K562 (cell line): ENCODE data around the gene AFF3. TPM values are rescaled to one million over a fixed set of nuclear protein-coding genes. Genes with fewer than 3 reads are reported as not detected.

ENCODE experiments used
- C11orf30 ChIP-seq: fragments of 450-650 bp; IDR thresholded peaks from 2 replicates; pipeline ENCODE4 v1.6.1; 2016; ENCODE audit warnings: low read depth, mild to moderate bottlenecking
- CTBP1 ChIP-seq: fragments of 450-650 bp; IDR thresholded peaks from 2 replicates; pipeline ENCODE4 v1.6.1; 2016; ENCODE audit warnings: borderline replicate concordance
- FOXM1 ChIP-seq, 2 experiments: fragments of 450-650 bp in 1 of 2; sonication (generic) in 1 of 2; formaldehyde crosslinking in 1 of 2; IDR thresholded peaks; 2 replicates each; pipeline versions ENCODE4 v1.6.1 to v1.9.0; 2017 to 2022; ENCODE audit warnings: low read depth in 2 of 2, mild to moderate bottlenecking in 2 of 2, missing genetic modification reagents in 1 of 2, moderate library complexity in 1 of 2
- HMG20B ChIP-seq: fragments of 250-450 bp; sonication (Bioruptor Pico); IDR thresholded peaks from 2 replicates; pipeline ENCODE4 v1.5.0; 2021; ENCODE audit warnings: mild to moderate bottlenecking
- MAFF ChIP-seq: IDR thresholded peaks from 2 replicates; pipeline ENCODE4 v1.6.1; 2012; ENCODE audit warnings: low read length, improper control_type of control experiment
- ZKSCAN1 ChIP-seq: fragments of 150-350 bp; IDR thresholded peaks from 2 replicates; pipeline ENCODE4 v1.6.1; 2016; ENCODE audit warnings: low read depth, low read length
- ZNF561 ChIP-seq: fragments of 450-650 bp; formaldehyde crosslinking; conservative IDR thresholded peaks from 2 replicates; pipeline ENCODE4 v1.4.0; 2020; ENCODE audit warnings: mild to moderate bottlenecking, moderate library complexity
- ZNF830 ChIP-seq: fragments of 250-450 bp; sonication (Bioruptor Pico); IDR thresholded peaks from 2 replicates; pipeline ENCODE4 v1.5.0; 2021; ENCODE audit warnings: mild to moderate bottlenecking
- polyA plus RNA-seq, 8 experiments: library from polyadenylated mRNA; depleted of rRNA in 4 of 8; stranded (reverse) in 5 of 8; unstranded in 3 of 8; fragments of >200 nt; fragmentation: Nextera tagmentation in 2 of 8; fragmentation: Illumina TruSeq in 1 of 8; extraction: Ambion mirVana in 2 of 8; extraction: Trizol in 1 of 8; gene quantifications; 2 replicates each; pipeline versions ENCODE4 v1.2.1 to v1.2.3, GENCODE V29; 2011 to 2014; ENCODE audit warnings: inconsistent platforms in 1 of 8, missing spikeins in 1 of 8
- total RNA-seq, 7 experiments: library from RNA; depleted of rRNA in 6 of 7; stranded (reverse); fragments of >200 nt in 6 of 7; fragmentation: Illumina TruSeq in 2 of 7; extraction: Trizol in 2 of 7; gene quantifications; 2 replicates each; pipeline versions ENCODE4 v1.2.1 to v1.2.3, GENCODE V29; 2011 to 2021; ENCODE audit warnings: low replicate concordance in 1 of 7
- TF ChIP-seq, protein P1 (sequence below): fragments of 450-650 bp; IDR thresholded peaks from 2 replicates; pipeline ENCODE4 v1.6.1; 2016; ENCODE audit warnings: low read depth

The AFF3 gene
- total and polyA plus RNA-seq, 9 of the 15 experiments (the other 6 are each of a cell fraction or from before 2014, with no cell fraction given), result 0.02 to 0.11 TPM; not detected in 7

GRCh38 chr2:100121124-100121718, 21.2 kb downstream of the AFF3 start (continued):
- TF ChIP-seq, protein P1, sequence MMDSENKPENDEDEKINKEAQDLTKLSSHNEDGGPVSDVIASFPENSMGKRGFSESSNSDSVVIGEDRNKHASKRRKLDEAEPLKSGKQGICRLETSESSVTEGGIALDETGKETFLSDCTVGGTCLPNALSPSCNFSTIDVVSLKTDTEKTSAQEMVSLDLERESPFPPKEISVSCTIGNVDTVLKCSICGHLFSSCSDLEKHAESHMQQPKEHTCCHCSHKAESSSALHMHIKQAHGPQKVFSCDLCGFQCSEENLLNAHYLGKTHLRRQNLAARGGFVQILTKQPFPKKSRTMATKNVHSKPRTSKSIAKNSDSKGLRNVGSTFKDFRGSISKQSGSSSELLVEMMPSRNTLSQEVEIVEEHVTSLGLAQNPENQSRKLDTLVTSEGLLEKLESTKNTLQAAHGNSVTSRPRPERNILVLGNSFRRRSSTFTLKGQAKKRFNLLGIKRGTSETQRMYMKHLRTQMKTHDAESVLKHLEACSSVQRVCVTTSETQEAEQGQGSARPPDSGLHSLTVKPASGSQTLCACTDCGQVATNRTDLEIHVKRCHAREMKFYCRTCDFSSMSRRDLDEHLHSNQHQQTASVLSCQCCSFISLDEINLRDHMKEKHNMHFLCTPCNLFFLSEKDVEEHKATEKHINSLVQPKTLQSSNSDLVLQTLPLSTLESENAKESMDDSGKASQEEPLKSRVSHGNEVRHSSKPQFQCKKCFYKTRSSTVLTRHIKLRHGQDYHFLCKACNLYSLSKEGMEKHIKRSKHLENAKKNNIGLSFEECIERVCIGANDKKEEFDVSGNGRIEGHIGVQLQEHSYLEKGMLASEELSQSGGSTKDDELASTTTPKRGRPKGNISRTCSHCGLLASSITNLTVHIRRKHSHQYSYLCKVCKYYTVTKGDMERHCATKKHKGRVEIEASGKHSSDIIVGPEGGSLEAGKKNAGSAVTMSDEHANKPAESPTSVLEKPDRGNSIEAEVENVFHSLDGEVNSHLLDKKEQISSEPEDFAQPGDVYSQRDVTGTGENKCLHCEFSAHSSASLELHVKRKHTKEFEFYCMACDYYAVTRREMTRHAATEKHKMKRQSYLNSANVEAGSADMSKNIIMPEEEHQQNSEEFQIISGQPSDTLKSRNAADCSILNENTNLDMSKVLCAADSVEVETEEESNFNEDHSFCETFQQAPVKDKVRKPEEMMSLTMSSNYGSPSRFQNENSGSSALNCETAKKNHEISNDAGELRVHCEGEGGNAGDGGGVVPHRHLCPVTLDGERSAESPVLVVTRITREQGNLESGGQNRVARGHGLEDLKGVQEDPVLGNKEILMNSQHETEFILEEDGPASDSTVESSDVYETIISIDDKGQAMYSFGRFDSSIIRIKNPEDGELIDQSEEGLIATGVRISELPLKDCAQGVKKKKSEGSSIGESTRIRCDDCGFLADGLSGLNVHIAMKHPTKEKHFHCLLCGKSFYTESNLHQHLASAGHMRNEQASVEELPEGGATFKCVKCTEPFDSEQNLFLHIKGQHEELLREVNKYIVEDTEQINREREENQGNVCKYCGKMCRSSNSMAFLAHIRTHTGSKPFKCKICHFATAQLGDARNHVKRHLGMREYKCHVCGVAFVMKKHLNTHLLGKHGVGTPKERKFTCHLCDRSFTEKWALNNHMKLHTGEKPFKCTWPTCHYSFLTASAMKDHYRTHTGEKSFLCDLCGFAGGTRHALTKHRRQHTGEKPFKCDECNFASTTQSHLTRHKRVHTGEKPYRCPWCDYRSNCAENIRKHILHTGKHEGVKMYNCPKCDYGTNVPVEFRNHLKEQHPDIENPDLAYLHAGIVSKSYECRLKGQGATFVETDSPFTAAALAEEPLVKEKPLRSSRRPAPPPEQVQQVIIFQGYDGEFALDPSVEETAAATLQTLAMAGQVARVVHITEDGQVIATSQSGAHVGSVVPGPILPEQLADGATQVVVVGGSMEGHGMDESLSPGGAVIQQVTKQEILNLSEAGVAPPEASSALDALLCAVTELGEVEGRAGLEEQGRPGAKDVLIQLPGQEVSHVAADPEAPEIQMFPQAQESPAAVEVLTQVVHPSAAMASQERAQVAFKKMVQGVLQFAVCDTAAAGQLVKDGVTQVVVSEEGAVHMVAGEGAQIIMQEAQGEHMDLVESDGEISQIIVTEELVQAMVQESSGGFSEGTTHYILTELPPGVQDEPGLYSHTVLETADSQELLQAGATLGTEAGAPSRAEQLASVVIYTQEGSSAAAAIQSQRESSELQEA, result no peak
- no peak for TF ChIP-seq ZNF561 (CRISPR knock-in tag)
- no peak for TF ChIP-seq FOXM1 (IDR thresholded peaks at IDR 0.05; ENCODE audit: low read depth)
- no peak for TF ChIP-seq FOXM1 (CRISPR knock-in tag; IDR thresholded peaks at IDR 0.05; ENCODE audit: low read depth)
- no peak for TF ChIP-seq ZKSCAN1
- TF ChIP-seq HMG20B (CRISPR knock-in tag), result no peak
- no peak for TF ChIP-seq CTBP1
- TF ChIP-seq C11orf30, result no peak
- TF ChIP-seq ZNF830 (CRISPR knock-in tag), result no peak
- TF ChIP-seq MAFF, result no peak
